BLaER1 (cell line): ENCODE measurements around the gene MALT1.
A peak's percentile ranks its signal among the peaks of the same experiment; 100 is the strongest.

ENCODE experiments used
- H3K27ac ChIP-seq: shearing (Covaris generic); formaldehyde crosslinking; 2 replicates; pipeline ENCODE4 v1.8.1; 2022
- H3K27me3 ChIP-seq: shearing (Covaris generic); formaldehyde crosslinking; 2 replicates; pipeline ENCODE4 v1.8.1; 2022
- H3K36me3 ChIP-seq: shearing (Covaris generic); formaldehyde crosslinking; 2 replicates; pipeline ENCODE4 v1.8.1; 2022
- H3K4me1 ChIP-seq: shearing (Covaris generic); formaldehyde crosslinking; 2 replicates; pipeline ENCODE4 v1.8.1; 2022
- H3K4me2 ChIP-seq: shearing (Covaris generic); formaldehyde crosslinking; 2 replicates; pipeline ENCODE4 v1.8.1; 2022
- H3K4me3 ChIP-seq: shearing (Covaris generic); formaldehyde crosslinking; 2 replicates; pipeline ENCODE4 v1.8.1; 2022
- H3K9ac ChIP-seq: shearing (Covaris generic); formaldehyde crosslinking; 2 replicates; pipeline ENCODE4 v1.8.1; 2022
- H3K9me3 ChIP-seq: shearing (Covaris generic); formaldehyde crosslinking; 2 replicates; pipeline ENCODE4 v1.8.1; 2022
- H4K20me1 ChIP-seq: shearing (Covaris generic); formaldehyde crosslinking; 2 replicates; pipeline ENCODE4 v1.8.1; 2022
- Cebpa-rat ChIP-seq: shearing (Covaris generic); IDR thresholded peaks from 2 replicates; pipeline ENCODE4 v1.8.1; 2022

Gene MALT1

GRCh38 chr18:58727776-58728500 is 56.7 kb downstream of the MALT1 start:
- Histone ChIP-seq H3K4me3 (no peak overlapping the region), H3K27me3 (no peaks in the 10 kb centered on the region), H3K36me3 (peaks cover 70% of the 10 kb centered on the region), H4K20me1 (no peaks in the 10 kb centered on the region), H3K4me2 (no peak overlapping the region), H3K27ac (no peak overlapping the region), H3K4me1 (no peaks in the 10 kb centered on the region), H3K9ac (no peak overlapping the region), H3K9me3 (no peaks in the 10 kb centered on the region)
- no peak for TF ChIP-seq Cebpa-rat

GRCh38 chr18:58728719-58729118 is 57.5 kb downstream of the MALT1 start:
- Histone ChIP-seq H3K36me3 (peaks cover 72% of the 10 kb centered on the region), H3K9me3 (no peaks in the 10 kb centered on the region)

GRCh38 chr18:58730618-58731017 is 59.4 kb downstream of the MALT1 start:
- Histone ChIP-seq H3K27me3 (no peaks in the 10 kb centered on the region), H3K4me1 (no peaks in the 10 kb centered on the region), H3K9ac (no peak overlapping the region), H3K9me3 (no peaks in the 10 kb centered on the region), H3K36me3 (peaks cover 74% of the 10 kb centered on the region), H3K4me2 (no peak overlapping the region), H3K4me3 (no peak overlapping the region), H4K20me1 (no peaks in the 10 kb centered on the region), H3K27ac (no peak overlapping the region)
- TF ChIP-seq Cebpa-rat = no peak

More at GRCh38 chr18:58728719-58729118, 57.5 kb downstream of the MALT1 start:
- TF ChIP-seq Cebpa-rat = no peak
- Histone ChIP-seq H3K4me3 (no peak overlapping the region), H3K27ac (no peak overlapping the region), H3K4me2 (no peak overlapping the region), H3K27me3 (no peaks in the 10 kb centered on the region), H3K9ac (no peak overlapping the region), H4K20me1 (no peaks in the 10 kb centered on the region), H3K4me1 (no peaks in the 10 kb centered on the region)

- no peak for TF ChIP-seq Cebpa-rat
- Histone ChIP-seq H3K4me3 (no peak overlapping the region), H3K9ac (no peak overlapping the region), H3K9me3 (no peaks in the 10 kb centered on the region), H3K27ac (no peak overlapping the region), H3K4me2 (no peak overlapping the region), H3K4me1 (no peaks in the 10 kb centered on the region), H3K27me3 (no peaks in the 10 kb centered on the region), H3K36me3 (peaks cover 77% of the 10 kb centered on the region), H4K20me1 (no peaks in the 10 kb centered on the region)
These were observed 61.2 kb downstream of the MALT1 start for GRCh38 chr18:58732471-58732870.

- H3K36me3 ChIP-seq = peaks cover 77% of the 10 kb centered on the region
- no peak for TF ChIP-seq Cebpa-rat
- no peaks in the 10 kb centered on the region for H3K9me3 ChIP-seq
- no peak overlapping the region for H3K4me3 ChIP-seq
- H3K4me1 ChIP-seq = no peaks in the 10 kb centered on the region
- H3K9ac ChIP-seq = no peak overlapping the region
- H4K20me1 ChIP-seq = no peaks in the 10 kb centered on the region
- H3K27me3 ChIP-seq = no peaks in the 10 kb centered on the region
- no peak overlapping the region for H3K4me2 ChIP-seq
- H3K27ac ChIP-seq = no peak overlapping the region
These were observed 62.6 kb downstream of the MALT1 start for GRCh38 chr18:58733866-58734265.

GRCh38 chr18:58738322-58738721 is 67.1 kb downstream of the MALT1 start:
- no peak for TF ChIP-seq Cebpa-rat
- H3K27me3 ChIP-seq = no peaks in the 10 kb centered on the region
- H3K4me2 ChIP-seq = no peak overlapping the region
- H3K36me3 ChIP-seq = peaks cover 81% of the 10 kb centered on the region
- H4K20me1 ChIP-seq = no peaks in the 10 kb centered on the region
- no peak overlapping the region for H3K9ac ChIP-seq
- H3K4me3 ChIP-seq = no peak overlapping the region
- H3K9me3 ChIP-seq = no peaks in the 10 kb centered on the region
- no peak overlapping the region for H3K27ac ChIP-seq
- no peaks in the 10 kb centered on the region for H3K4me1 ChIP-seq

- no peaks in the 10 kb centered on the region for H4K20me1 ChIP-seq
- H3K36me3 ChIP-seq = peaks cover 80% of the 10 kb centered on the region
- TF ChIP-seq Cebpa-rat = no peak
- H3K9me3 ChIP-seq = peaks cover 27% of the 10 kb centered on the region
- no peak overlapping the region for H3K4me3 ChIP-seq
- H3K4me1 ChIP-seq = no peaks in the 10 kb centered on the region
- H3K27me3 ChIP-seq = no peaks in the 10 kb centered on the region
- no peak overlapping the region for H3K4me2 ChIP-seq
- no peak overlapping the region for H3K9ac ChIP-seq
- no peak overlapping the region for H3K27ac ChIP-seq
These were observed 74.6 kb downstream of the MALT1 start for GRCh38 chr18:58745914-58746313.

GRCh38 chr18:58748899-58749595 is 77.8 kb downstream of the MALT1 start:
- Histone ChIP-seq H3K27ac (no peak overlapping the region), H3K9me3 (peaks cover 27% of the 10 kb centered on the region), H3K36me3 (peaks cover 68% of the 10 kb centered on the region), H3K4me2 (no peak overlapping the region), H3K27me3 (no peaks in the 10 kb centered on the region), H3K4me1 (peaks cover 2% of the 10 kb centered on the region), H3K9ac (no peak overlapping the region), H3K4me3 (no peak overlapping the region), H4K20me1 (no peaks in the 10 kb centered on the region)
- no peak for TF ChIP-seq Cebpa-rat

GRCh38 chr18:58753976-58754375 is 82.7 kb downstream of the MALT1 start:
- H3K4me2 ChIP-seq = no peak overlapping the region
- H3K27me3 ChIP-seq = no peaks in the 10 kb centered on the region
- peaks cover 23% of the 10 kb centered on the region for H3K36me3 ChIP-seq
- TF ChIP-seq Cebpa-rat = no peak
- no peaks in the 10 kb centered on the region for H4K20me1 ChIP-seq
- H3K9me3 ChIP-seq = peaks cover 4% of the 10 kb centered on the region
- no peak overlapping the region for H3K4me3 ChIP-seq
- no peak overlapping the region for H3K27ac ChIP-seq
- H3K9ac ChIP-seq = no peak overlapping the region
- peaks cover 11% of the 10 kb centered on the region for H3K4me1 ChIP-seq

GRCh38 chr18:58754544-58755068 is 83.3 kb downstream of the MALT1 start:
- H3K27me3 ChIP-seq = no peaks in the 10 kb centered on the region

More at GRCh38 chr18:58754544-58755068, 83.3 kb downstream of the MALT1 start:
- Histone ChIP-seq H3K9ac (no peak overlapping the region), H3K27ac (peak overlapping the region; percentile 11; the same call in 1 of the 2 replicates), H3K4me2 (peak overlapping the region; percentile 17), H3K9me3 (no peaks in the 10 kb centered on the region), H4K20me1 (no peaks in the 10 kb centered on the region), H3K4me3 (no peak overlapping the region), H3K36me3 (peaks cover 17% of the 10 kb centered on the region), H3K4me1 (peaks cover 11% of the 10 kb centered on the region)
- TF ChIP-seq Cebpa-rat = no peak
